ENCODE results near the gene SCRT2. TPM values are rescaled to one million over a fixed set of nuclear protein-coding genes. Genes with fewer than 3 reads are reported as not detected.

The SCRT2 gene
- total and polyA plus RNA-seq, 2 of the 8 experiments (the other 6 are each of a cell fraction or from before 2014, with no cell fraction given): 0.12 to 0.34 TPM

- Histone ChIP-seq H2BK20ac (ENCODE audit: low read length) (no peak overlapping the region), H2BK120ac (replicated peaks; ENCODE audit: low read depth, low read length) (no peak overlapping the region), H3K9me3 (ENCODE audit: insufficient read depth in 2 of 2, low read depth in 1 of 2, low read length in 1 of 2) (no peaks in the 10 kb centered on the region), H3K27me3 (replicated peaks in 1 of 4; ENCODE audit: control insufficient read depth in 3 of 4, extremely low read depth in 1 of 4, insufficient read depth in 3 of 4, low read length in 3 of 4) (no peaks in the 10 kb centered on the region; a peak in 1 of 7 replicates), H4K8ac (ENCODE audit: extremely low read depth, insufficient read depth, low read length) (no peak overlapping the region), H3K4me1 (replicated peaks in 1 of 4; ENCODE audit: control insufficient read depth in 3 of 4, insufficient read depth in 4 of 4, low read length in 3 of 4) (peaks cover 7 to 16% (median 11%) of the 10 kb centered on the region in 4 experiments), H3K36me3 (ENCODE audit: control insufficient read depth in 2 of 4, insufficient read depth in 4 of 4, low read length in 3 of 4) (no peaks in the 10 kb centered on the region), H2AFZ (ENCODE audit: low read length) (no peak overlapping the region), H2BK12ac (ENCODE audit: low read depth, low read length) (no peak overlapping the region), H2AK5ac (ENCODE audit: low read depth, low read length) (0 out of 2 replicates have a peak overlapping the region, but pooled peaks have one; percentile 9), H3K79me2 (ENCODE audit: control insufficient read depth in 1 of 2, insufficient read depth in 2 of 2, low read length in 2 of 2) (no peaks in the 10 kb centered on the region), H3K4me3 (ENCODE audit: extremely low read depth in 1 of 4, insufficient read depth in 2 of 4, low read depth in 3 of 4, low read length in 4 of 4) (no peak overlapping the region), H3K27ac (ENCODE audit: low read depth, low read length) (no peak overlapping the region), H2BK5ac (ENCODE audit: low read depth, low read length) (no peak overlapping the region), H3K4me2 (ENCODE audit: insufficient read depth in 1 of 2, low read depth in 2 of 2, low read length in 2 of 2) (no peak overlapping the region), H3K79me1 (ENCODE audit: low read depth, low read length) (no peaks in the 10 kb centered on the region), H2BK15ac (ENCODE audit: low read length) (peak overlapping the region; percentile 46; the same call in 1 of the 2 replicates), H4K5ac (ENCODE audit: insufficient read length, low read depth, low read length) (no peak overlapping the region), H3K18ac (ENCODE audit: extremely low read depth, low read length) (no peak overlapping the region; the same call in 1 of the 2 replicates), H3K9ac (replicated peaks in 1 of 4; ENCODE audit: extremely low read depth in 1 of 4, low read depth in 3 of 4, low read length in 3 of 4) (no peak overlapping the region), H3K14ac (ENCODE audit: insufficient read length) (no peak overlapping the region), H3K23ac (ENCODE audit: insufficient read length) (no peak overlapping the region), H3K23me2 (ENCODE audit: low read depth, low read length) (no peaks in the 10 kb centered on the region), H3K56ac (replicated peaks; ENCODE audit: insufficient read length, low read depth, low read length) (no peak overlapping the region), H4K91ac (replicated peaks; ENCODE audit: insufficient read length, low read length) (no peak overlapping the region), H4K20me1 (replicated peaks in 1 of 2; ENCODE audit: control insufficient read depth in 1 of 2, insufficient read depth in 2 of 2, low read length in 2 of 2) (no peaks in the 10 kb centered on the region), H3K4ac (replicated peaks; ENCODE audit: insufficient read length, low read depth, low read length) (no peak overlapping the region)
- FAIRE-seq: no peak
- TF ChIP-seq NANOG (IDR thresholded peaks at IDR 0.05; ENCODE audit: insufficient read depth, low read depth, low read length, poor library complexity, severe bottlenecking) (no peak), SP2 (IDR thresholded peaks at IDR 0.05; ENCODE audit: low read length) (no peak)
- DNase-seq (ENCODE audit: low read depth in 1 of 2, low spot score in 2 of 2): no peak
- ChIA-PET POLR2A (ENCODE audit: partially characterized antibody) (interaction anchor here (0.7 kb wide), 1 partner anchor 11 kb away, joined by 3 read pairs; no protein-coding TSS in a partner anchor), CTCF (ENCODE audit: partially characterized antibody) (interaction anchor here (0.8 to 3.3 kb wide), 6 partner anchors 12 to 338 kb away, joined by 3 to 16 read pairs (median 4); no protein-coding TSS in a partner anchor)
- WGBS, 2 experiments (ENCODE audit: extremely low coverage in 1 of 2, insufficient coverage in 1 of 2, insufficient read length in 1 of 2, insufficient replicate concordance in 2 of 2, low coverage in 1 of 2, low lambda C conversion rate in 2 of 2, missing lambda C conversion rate in 1 of 2): 86% methylated on average over 6 of the region's 6 CpGs; no CpG with 5 or more reads in 1 of the 2 experiments
Measured at GRCh38 chr20:701401-702129, 26.0 kb upstream of the SCRT2 start.
